ENCODE measurements around the gene CCDC97. TPM values are rescaled to one million over a fixed set of nuclear protein-coding genes. Genes with fewer than 3 reads are reported as not detected.

The CCDC97 gene
- total RNA-seq, 4 donors from 2014 or later, result 4.4 to 38.0 (median 10.8) TPM

DNA sequence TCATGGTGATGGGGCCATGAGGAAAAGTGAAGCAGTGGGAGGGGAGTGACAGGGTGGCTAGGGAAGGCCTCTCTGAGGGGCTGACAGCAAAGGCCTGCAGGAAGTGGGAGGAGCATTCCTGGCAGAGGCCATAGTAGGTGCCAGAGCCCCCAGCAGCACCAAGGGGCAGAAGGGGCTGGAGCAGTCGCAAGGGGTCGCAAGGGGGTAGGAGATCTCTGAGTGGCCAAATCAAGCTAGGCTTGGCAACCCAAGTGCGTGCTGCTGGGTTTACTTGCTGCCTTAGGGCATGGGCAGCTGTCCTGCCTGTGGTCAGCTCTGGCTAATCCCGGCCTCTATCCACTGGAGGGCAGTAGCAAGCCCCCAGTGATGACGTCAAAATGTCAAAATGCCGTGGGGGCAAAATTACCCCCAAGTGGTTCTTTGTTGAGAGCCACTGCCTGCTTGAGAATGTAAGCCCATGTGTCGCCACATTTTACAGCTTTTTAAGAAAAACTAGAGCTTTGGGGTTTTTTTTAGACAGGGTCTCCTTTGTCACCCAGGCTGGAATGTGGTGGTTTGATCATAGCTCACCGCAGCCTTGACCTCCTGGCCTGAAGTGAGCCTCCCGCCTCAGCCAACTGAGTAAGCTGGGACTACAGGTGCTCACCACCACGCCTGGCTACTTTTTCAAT lies 11.8 kb downstream of the CCDC97 start:
- Histone ChIP-seq H3K4me1 (peaks cover 10 to 40% of the 10 kb centered on the region in 2 donors), H3K9me3 (no peaks in the 10 kb centered on the region), H3K27ac (peak overlapping the region; percentile 96 to 99), H3K36me3 (no peaks in the 10 kb centered on the region), H3K27me3 (no peaks in the 10 kb centered on the region), H3K4me3 (no peak overlapping the region)
- no peak for TF ChIP-seq POLR2A (IDR thresholded peaks at IDR 0.05)
- TF ChIP-seq, protein P1, sequence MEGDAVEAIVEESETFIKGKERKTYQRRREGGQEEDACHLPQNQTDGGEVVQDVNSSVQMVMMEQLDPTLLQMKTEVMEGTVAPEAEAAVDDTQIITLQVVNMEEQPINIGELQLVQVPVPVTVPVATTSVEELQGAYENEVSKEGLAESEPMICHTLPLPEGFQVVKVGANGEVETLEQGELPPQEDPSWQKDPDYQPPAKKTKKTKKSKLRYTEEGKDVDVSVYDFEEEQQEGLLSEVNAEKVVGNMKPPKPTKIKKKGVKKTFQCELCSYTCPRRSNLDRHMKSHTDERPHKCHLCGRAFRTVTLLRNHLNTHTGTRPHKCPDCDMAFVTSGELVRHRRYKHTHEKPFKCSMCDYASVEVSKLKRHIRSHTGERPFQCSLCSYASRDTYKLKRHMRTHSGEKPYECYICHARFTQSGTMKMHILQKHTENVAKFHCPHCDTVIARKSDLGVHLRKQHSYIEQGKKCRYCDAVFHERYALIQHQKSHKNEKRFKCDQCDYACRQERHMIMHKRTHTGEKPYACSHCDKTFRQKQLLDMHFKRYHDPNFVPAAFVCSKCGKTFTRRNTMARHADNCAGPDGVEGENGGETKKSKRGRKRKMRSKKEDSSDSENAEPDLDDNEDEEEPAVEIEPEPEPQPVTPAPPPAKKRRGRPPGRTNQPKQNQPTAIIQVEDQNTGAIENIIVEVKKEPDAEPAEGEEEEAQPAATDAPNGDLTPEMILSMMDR (IDR thresholded peaks at IDR 0.05), result peak; percentile 42 to 76 (median 66)
- intact Hi-C loops (cut with DNase I; ENCODE audit: low total_unique reads), result no loop called here
- DNase-seq, result peak; percentile 59 to 62

DNA sequence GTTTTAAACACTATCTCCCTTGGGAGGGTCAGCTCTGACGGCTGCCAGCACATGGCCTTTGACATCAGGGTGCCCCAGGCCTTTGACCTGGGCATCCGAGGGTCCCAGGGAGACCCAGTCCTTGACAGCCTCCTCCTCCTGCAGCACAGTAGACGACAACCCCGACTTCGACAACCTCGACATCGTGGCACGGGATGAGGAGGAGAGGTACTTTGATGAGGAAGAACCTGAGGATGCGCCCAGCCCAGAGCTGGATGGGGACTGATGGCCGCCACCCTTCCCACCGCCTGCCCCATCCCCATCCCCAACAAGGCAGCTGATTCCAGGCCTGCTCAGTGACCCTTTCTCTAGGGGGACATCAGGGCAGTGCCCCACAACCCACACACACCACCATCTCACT lies 12.5 kb downstream of the CCDC97 start:
- peak in 1 of 2 donors; percentile 33 for DNase-seq
- H3K27me3 ChIP-seq, result no peaks in the 10 kb centered on the region
- intact Hi-C loops (cut with DNase I; ENCODE audit: low total_unique reads), result no loop called here
- H3K4me1 ChIP-seq, result peaks cover 10 to 44% of the 10 kb centered on the region in 2 donors
- no peak overlapping the region for H3K4me3 ChIP-seq
- no peaks in the 10 kb centered on the region for H3K9me3 ChIP-seq
- TF ChIP-seq POLR2A (IDR thresholded peaks at IDR 0.05), result no peak
- TF ChIP-seq, protein P1 (IDR thresholded peaks at IDR 0.05), result no peak
- H3K36me3 ChIP-seq, result no peaks in the 10 kb centered on the region
- peak overlapping the region; percentile 96 to 99 for H3K27ac ChIP-seq

DNA sequence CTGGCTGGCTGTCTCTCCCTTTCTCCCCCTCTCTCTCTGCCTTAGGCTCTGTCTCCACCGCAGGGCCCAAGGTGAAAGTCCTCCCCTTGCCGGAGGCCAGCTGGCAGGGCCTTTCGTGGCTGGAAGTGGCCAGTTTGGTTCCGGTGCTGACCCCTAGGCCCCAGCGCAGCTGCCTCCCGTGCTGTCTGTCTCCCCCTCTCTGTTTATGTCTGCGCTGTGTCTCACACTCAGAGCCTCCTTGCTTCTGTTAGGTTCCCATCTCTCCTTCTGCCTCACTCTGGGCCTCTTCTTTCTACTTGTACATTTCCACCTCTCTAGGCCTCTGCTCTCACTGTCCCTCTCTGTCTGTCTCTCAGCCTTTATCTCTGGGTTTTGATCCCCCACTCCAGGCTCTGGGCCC lies 13.1 kb downstream of the CCDC97 start:
- peak; percentile 62 to 76 for DNase-seq
- H3K9me3 ChIP-seq, result no peaks in the 10 kb centered on the region
- intact Hi-C loops (cut with DNase I; ENCODE audit: low total_unique reads), result no loop called here
- H3K27ac ChIP-seq, result peak overlapping the region; percentile 96 to 99
- no peaks in the 10 kb centered on the region for H3K36me3 ChIP-seq
- TF ChIP-seq, protein P1 (IDR thresholded peaks at IDR 0.05), result no peak
- TF ChIP-seq POLR2A (IDR thresholded peaks at IDR 0.05), result no peak
- H3K27me3 ChIP-seq, result no peaks in the 10 kb centered on the region
- H3K4me1 ChIP-seq, result peaks cover 10 to 46% of the 10 kb centered on the region in 2 donors
- H3K4me3 ChIP-seq, result no peak overlapping the region

DNA sequence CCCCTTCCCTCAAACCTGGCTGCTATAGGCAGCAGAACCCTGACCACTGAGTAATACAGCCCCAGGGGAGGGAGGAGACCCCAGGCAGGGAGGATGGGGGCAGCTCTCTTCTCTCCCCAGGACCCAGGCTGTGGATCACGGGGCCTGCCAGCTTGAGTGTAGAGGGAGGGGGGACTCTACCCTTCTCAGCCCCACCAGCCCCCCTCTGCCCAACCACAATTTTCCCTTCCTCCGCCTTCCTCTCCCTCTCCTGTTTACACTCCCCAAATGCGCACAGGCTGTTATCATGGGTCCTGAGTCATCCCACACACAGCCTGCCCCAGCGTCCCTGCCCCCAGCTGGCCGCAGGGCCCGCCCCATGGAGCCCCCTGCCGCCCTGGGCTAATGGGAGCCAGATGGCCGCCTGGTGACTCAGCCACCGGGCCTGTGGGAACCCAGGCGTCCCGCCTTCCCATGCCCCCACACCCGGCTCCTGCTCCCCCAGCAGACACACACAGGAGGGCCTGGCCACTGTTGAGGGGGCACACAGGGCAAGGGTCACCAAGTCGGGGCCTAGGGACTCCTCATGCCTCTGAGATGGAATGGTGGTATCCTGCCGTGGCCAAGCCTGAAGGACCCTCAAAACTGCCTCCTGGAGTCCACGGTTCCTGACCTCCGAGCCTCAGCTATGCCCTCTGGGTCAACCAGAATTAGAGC lies 13.6 kb downstream of the CCDC97 start:
- Histone ChIP-seq H3K27me3 (no peaks in the 10 kb centered on the region), H3K27ac (peak overlapping the region; percentile 96 to 99), H3K36me3 (no peaks in the 10 kb centered on the region), H3K4me3 (no peak overlapping the region), H3K4me1 (peaks cover 10 to 46% of the 10 kb centered on the region in 2 donors), H3K9me3 (no peaks in the 10 kb centered on the region)
- TF ChIP-seq, protein P1 (IDR thresholded peaks at IDR 0.05), result peak in 2 of 4 experiments; percentile 11 to 14
- peak; percentile 32 to 44 for TF ChIP-seq POLR2A (IDR thresholded peaks at IDR 0.05)
- intact Hi-C loops (cut with DNase I; ENCODE audit: low total_unique reads), result no loop called here
- DNase-seq, result peak; percentile 86 to 92

DNA sequence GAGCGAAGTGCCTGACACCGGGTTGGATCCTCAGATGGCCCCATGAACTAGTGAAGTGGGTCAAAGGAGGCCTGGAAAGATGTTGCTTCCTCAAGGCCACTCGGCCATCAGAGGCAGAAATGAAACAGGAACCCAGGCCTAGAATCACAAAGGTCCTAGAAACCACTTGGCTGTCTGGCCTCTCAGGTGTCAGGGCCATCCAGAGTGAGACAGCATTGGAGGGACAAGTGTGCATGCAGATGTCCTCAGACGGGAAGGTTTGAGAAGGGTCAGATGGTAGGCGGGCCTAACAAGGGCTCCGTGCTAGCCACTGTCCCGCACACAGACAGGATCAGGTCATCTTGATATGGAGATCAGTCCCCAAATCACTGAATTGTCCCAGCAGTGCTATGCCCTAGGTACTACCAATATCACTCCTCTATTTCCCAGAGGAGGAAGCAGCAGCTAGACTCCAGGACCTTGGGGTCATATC lies 14.3 kb downstream of the CCDC97 start:
- Histone ChIP-seq H3K36me3 (no peaks in the 10 kb centered on the region), H3K4me3 (no peak overlapping the region), H3K4me1 (peaks cover 10 to 46% of the 10 kb centered on the region in 2 donors), H3K27ac (peak overlapping the region; percentile 96 to 99), H3K9me3 (no peaks in the 10 kb centered on the region), H3K27me3 (no peaks in the 10 kb centered on the region)
- no peak for DNase-seq
- TF ChIP-seq, protein P1 (IDR thresholded peaks at IDR 0.05), result no peak
- no peak for TF ChIP-seq POLR2A (IDR thresholded peaks at IDR 0.05)
- intact Hi-C loops (cut with DNase I; ENCODE audit: low total_unique reads), result no loop called here
